CD4-positive, CD25-positive, alpha-beta regulatory T cell (primary cell): Measurements from ENCODE around the gene SOWAHD. TPM values are rescaled to one million over a fixed set of nuclear protein-coding genes. Genes with fewer than 3 reads are reported as not detected.
"Not testable (repeated sequence)": the region's sequence is repeated elsewhere in the genome, so short reads cannot be mapped to it uniquely, and the experiment has no call there.

Experiments
- ATAC-seq, 2 donors: fragments of 150-1000 bp; cut with Tn5 transposase; one replicate each; pipeline ENCODE4 v1.10.0; 2021; ENCODE audit warnings: low read depth in 2 of 2, moderate number of reproducible peaks in 2 of 2, moderate library complexity in 1 of 2
- DNase-seq, 3 donors: peaks; one replicate each; pipeline versions ENCODE4 v3.0.0 to v3.0.0-alpha.2; 2012 to 2022; ENCODE audit warnings: mixed read lengths in 1 of 3
- H3K27ac ChIP-seq: one replicate; pipeline ENCODE4 v1.7.0; 2013; ENCODE audit warnings: mild to moderate bottlenecking, low read length; ENCODE audit not compliant: insufficient read depth, poor library complexity, severe bottlenecking
- H3K27me3 ChIP-seq: one replicate; pipeline ENCODE4 v1.7.0; 2013; ENCODE audit warnings: low read length; ENCODE audit not compliant: control insufficient read depth, insufficient read depth
- H3K36me3 ChIP-seq: one replicate; pipeline ENCODE4 v1.7.0; 2013; ENCODE audit warnings: mild to moderate bottlenecking, low read length, moderate library complexity; ENCODE audit not compliant: control insufficient read depth, insufficient read depth
- H3K4me1 ChIP-seq: 2 replicates; pipeline ENCODE4 v1.7.0; 2013; ENCODE audit warnings: mild to moderate bottlenecking, low read length; ENCODE audit not compliant: insufficient read depth, control insufficient read depth, poor library complexity, severe bottlenecking
- H3K4me3 ChIP-seq: one replicate; pipeline ENCODE4 v1.7.0; 2013; ENCODE audit warnings: low read depth, mild to moderate bottlenecking, low read length, moderate library complexity
- H3K9me3 ChIP-seq, 2 experiments: 1 replicate in 1 of 2; 2 replicates in 1 of 2; pipeline ENCODE4 v1.7.0; 2013; ENCODE audit warnings: low read length in 2 of 2, mild to moderate bottlenecking in 1 of 2, moderate library complexity in 1 of 2; ENCODE audit not compliant: control insufficient read depth in 2 of 2
- H3K27ac Mint-ChIP-seq, 3 donors: one replicate each; pipeline ENCODE4 v1.8.0; 2020 to 2022; ENCODE audit warnings: mild to moderate bottlenecking in 3 of 3, mixed read lengths in 3 of 3, moderate library complexity in 2 of 3
- H3K27me3 Mint-ChIP-seq: one replicate; pipeline ENCODE4 v1.8.0; 2022; ENCODE audit warnings: mild to moderate bottlenecking, mixed read lengths
- H3K36me3 Mint-ChIP-seq: one replicate; pipeline ENCODE4 v1.8.0; 2020; ENCODE audit warnings: mixed read lengths
- H3K4me1 Mint-ChIP-seq, 4 donors: one replicate each; pipeline ENCODE4 v1.8.0; 2020 to 2022; ENCODE audit warnings: mixed read lengths in 4 of 4, mild to moderate bottlenecking in 1 of 4
- H3K4me3 Mint-ChIP-seq, 4 donors: one replicate each; pipeline ENCODE4 v1.8.0; 2020 to 2022; ENCODE audit warnings: mild to moderate bottlenecking in 4 of 4, mixed read lengths in 4 of 4, moderate library complexity in 3 of 4
- H3K9me3 Mint-ChIP-seq, 7 donors: one replicate each; pipeline ENCODE4 v1.8.0; 2020 to 2022; ENCODE audit warnings: mixed read lengths in 7 of 7, mild to moderate bottlenecking in 3 of 7, moderate library complexity in 2 of 7
- polyA plus RNA-seq, 4 donors: library from polyadenylated mRNA; unstranded; fragments of 300-500 nt; fragmentation: Illumina TruSeq; gene quantifications; one replicate each; pipeline ENCODE4 v1.2.3, GENCODE V29; 2021
- total RNA-seq: library from RNA; stranded (reverse); gene quantifications from one replicate; pipeline ENCODE4 v1.2.3, GENCODE V29; 2022

Gene SOWAHD
- total and polyA plus RNA-seq, 5 donors from 2014 or later: 0.38 to 0.52 (median 0.46) TPM; not detected in 1

DNA sequence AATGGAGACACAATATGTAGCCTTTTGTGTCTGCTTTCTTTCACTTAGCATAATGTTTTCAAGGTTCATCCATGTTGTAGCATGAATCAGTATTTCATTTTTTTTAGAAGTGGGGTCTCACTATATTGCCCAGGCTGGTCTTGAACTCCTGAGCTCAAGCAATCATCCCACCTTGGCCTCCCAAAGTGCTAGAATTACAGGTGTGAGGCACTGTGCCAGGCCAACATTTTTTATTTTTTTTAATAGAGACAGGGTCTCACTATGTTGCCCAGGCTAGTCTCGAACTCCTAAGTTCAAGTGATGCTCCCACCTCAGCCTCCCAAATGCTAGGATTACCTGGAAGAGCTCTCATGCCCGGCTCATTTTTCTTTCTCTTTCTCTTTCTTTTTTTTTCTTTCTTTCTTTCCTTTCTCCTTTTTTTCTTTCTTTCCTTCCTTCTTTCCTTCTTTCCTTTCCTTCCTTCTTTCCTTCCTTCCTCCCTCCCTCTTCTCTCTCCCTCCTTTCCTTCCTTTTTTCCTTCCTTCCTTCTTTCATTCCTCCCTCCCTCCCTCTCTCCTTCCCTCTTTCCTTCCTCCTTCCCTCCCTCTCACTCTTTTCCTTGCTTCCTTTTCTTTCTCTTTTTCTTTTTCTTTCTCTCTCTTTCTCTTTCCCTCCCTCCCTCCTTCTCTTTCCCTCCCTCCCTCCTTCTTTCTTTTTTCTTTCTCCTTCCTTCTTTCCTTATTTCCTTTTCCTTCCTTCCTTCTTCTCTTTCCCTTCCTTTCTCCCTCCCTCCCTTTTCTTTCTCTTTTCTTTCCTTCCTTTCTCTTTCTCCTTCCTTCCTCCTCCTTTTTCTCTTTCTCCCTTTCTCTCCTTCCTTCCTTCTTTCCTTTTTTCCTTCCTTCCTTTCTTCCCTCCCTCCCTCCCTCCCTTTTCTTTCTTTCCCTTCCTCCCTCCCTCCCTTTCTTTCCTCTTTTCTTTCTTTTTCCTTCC, 43.1 kb downstream of the SOWAHD start:
- no peaks in the 10 kb centered on the region for H3K27me3 ChIP-seq
- no peaks in the 10 kb centered on the region for H3K27me3 Mint-ChIP-seq
- no peak overlapping the region for H3K4me3 Mint-ChIP-seq
- no peak overlapping the region for H3K27ac ChIP-seq
- no peaks in the 10 kb centered on the region for H3K4me1 ChIP-seq
- no peaks in the 10 kb centered on the region for H3K36me3 ChIP-seq
- H3K4me1 Mint-ChIP-seq: peaks cover 0 to 2% (median 0%) of the 10 kb centered on the region in 4 donors
- ATAC-seq (no peak), DNase-seq (no peak)
- no peaks in the 10 kb centered on the region for H3K9me3 Mint-ChIP-seq
- no peaks in the 10 kb centered on the region for H3K9me3 ChIP-seq
- no peaks in the 10 kb centered on the region for H3K36me3 Mint-ChIP-seq
- no peak overlapping the region for H3K4me3 ChIP-seq
- no peak overlapping the region for H3K27ac Mint-ChIP-seq

DNA sequence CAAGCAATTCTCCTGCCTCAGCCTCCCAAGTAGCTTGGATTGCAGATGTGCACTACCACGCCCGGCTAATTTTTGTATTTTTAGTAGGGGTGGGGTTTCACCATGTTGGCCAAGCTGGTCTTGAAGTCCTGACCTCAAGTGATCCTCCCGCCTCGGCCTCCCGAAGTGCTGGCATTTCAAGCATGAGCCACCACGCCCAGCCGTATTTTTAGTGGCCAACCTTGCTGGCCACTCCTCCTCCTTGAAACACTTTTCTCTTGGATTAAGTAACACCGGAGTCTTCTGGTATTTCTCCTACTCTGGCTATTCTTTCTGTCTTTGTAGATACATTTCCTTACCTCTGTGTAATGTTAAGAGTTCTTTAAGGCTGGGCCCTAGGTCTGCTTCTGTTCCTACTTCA, 44.2 kb downstream of the SOWAHD start:
- H3K4me3 Mint-ChIP-seq: no peak overlapping the region
- ATAC-seq (no peak), DNase-seq (no peak)
- H3K9me3 Mint-ChIP-seq: peaks cover 0 to 2% (median 0%) of the 10 kb centered on the region in 7 donors
- Histone ChIP-seq H3K36me3 (no peaks in the 10 kb centered on the region), H3K4me3 (no peak overlapping the region), H3K4me1 (no peaks in the 10 kb centered on the region), H3K27ac (no peak overlapping the region), H3K9me3 (no peaks in the 10 kb centered on the region), H3K27me3 (no peaks in the 10 kb centered on the region)
- H3K36me3 Mint-ChIP-seq: no peaks in the 10 kb centered on the region
- no peaks in the 10 kb centered on the region for H3K27me3 Mint-ChIP-seq
- H3K4me1 Mint-ChIP-seq: no peaks in the 10 kb centered on the region
- H3K27ac Mint-ChIP-seq: no peak overlapping the region

DNA sequence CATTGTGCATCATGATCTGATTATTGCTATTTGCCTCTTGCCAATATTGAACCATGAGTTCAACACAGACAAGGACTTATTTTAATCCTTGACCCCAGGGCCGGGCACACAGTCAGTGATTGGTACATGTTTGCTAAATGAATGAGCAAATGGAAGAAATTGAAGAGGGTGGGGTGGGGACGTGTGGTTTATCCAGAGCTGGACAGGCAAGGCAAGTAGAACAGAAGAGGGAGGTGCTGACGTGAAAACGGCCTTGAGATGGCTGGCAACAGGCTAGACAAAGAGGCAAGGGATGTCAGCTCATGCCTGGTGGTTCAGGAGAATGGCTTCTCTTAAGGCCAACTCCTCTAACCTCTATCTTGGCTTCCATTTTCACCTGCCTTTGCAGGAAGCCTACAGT, 50.1 kb downstream of the SOWAHD start:
- not testable (repeated sequence) for H3K4me1 ChIP-seq, H3K36me3 Mint-ChIP-seq, H3K4me3 Mint-ChIP-seq, H3K27me3 Mint-ChIP-seq, ATAC-seq, H3K27ac ChIP-seq, H3K9me3 Mint-ChIP-seq, H3K36me3 ChIP-seq, H3K4me1 Mint-ChIP-seq, DNase-seq, H3K27ac Mint-ChIP-seq, H3K4me3 ChIP-seq, H3K9me3 ChIP-seq, H3K27me3 ChIP-seq

DNA sequence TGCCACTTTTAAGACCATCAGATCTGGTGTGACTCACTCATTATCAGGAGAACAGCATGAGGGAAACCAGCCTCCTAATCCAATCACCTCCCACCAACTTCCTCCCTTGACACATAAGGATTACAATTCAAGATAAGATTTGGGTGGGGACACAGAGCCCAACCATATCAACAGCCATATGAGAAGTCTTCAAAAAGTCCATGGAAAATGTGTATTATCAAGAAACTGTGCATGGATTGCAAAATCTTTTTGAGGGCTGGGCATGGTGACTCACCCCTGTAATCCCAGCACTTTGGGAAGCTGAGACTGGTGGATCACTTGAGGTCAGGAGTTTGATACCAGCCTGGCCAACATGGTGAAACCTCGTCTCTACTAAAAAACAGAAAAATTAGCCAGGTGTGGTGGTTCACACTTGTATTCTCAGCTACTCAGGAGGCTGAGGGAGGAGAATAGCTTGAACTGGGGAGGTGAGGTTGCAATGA, 50.8 kb downstream of the SOWAHD start:
- Mint-ChIP-seq H3K27ac (no peak overlapping the region), H3K4me1 (no peaks in the 10 kb centered on the region)

More for the DNA sequence above, 50.8 kb downstream of the SOWAHD start:
- H3K4me1 ChIP-seq: no peaks in the 10 kb centered on the region
- no peaks in the 10 kb centered on the region for H3K27me3 ChIP-seq
- Mint-ChIP-seq H3K27me3 (no peaks in the 10 kb centered on the region), H3K9me3 (peaks cover 0 to 2% (median 0%) of the 10 kb centered on the region in 7 donors), H3K36me3 (no peaks in the 10 kb centered on the region), H3K4me3 (no peak overlapping the region)
- DNase-seq: no peak
- H3K4me3 ChIP-seq: no peak overlapping the region
- H3K27ac ChIP-seq: no peak overlapping the region
- ATAC-seq: no peak
- H3K9me3 ChIP-seq: no peaks in the 10 kb centered on the region
- no peaks in the 10 kb centered on the region for H3K36me3 ChIP-seq

Other genes with a start within 250 kb of the SOWAHD start
- 23.9 TPM for gene STEEP1, start 193.2 kb upstream of the SOWAHD start, total RNA-seq
- 10 to 100 TPM; 11.3 to 15.0 (median 13.3) TPM for gene STEEP1, start 193.2 kb upstream of the SOWAHD start, polyA plus RNA-seq
- 80.1 TPM for gene UBE2A, start 184.0 kb upstream of the SOWAHD start, total RNA-seq
- gene UBE2A, start 184.0 kb upstream of the SOWAHD start, polyA plus RNA-seq: 10 to 100 TPM; 44.6 to 62.9 (median 55.8) TPM
- gene NKRF, start 152.2 kb upstream of the SOWAHD start, total RNA-seq: 14.1 TPM
- gene NKRF, start 152.2 kb upstream of the SOWAHD start, polyA plus RNA-seq: 1 to 10 TPM; 3.4 to 6.9 (median 6.2) TPM
- gene SEPTIN6, start 65.4 kb upstream of the SOWAHD start, total RNA-seq: 290 TPM
- gene SEPTIN6, start 65.4 kb upstream of the SOWAHD start, polyA plus RNA-seq: 100 to 1,000 TPM; 144 to 201 (median 191) TPM
- gene RPL39, start 33.0 kb downstream of the SOWAHD start, total RNA-seq: 2,712 TPM
- gene RPL39, start 33.0 kb downstream of the SOWAHD start, polyA plus RNA-seq: 1,000 to 10,000 TPM; 3,971 to 5,634 (median 4,678) TPM
- gene UPF3B, start 94.4 kb downstream of the SOWAHD start, total RNA-seq: 10.5 TPM
- gene UPF3B, start 94.4 kb downstream of the SOWAHD start, polyA plus RNA-seq: 1 to 10 TPM; 2.9 to 4.8 (median 3.5) TPM
- gene RNF113A, start 113.1 kb downstream of the SOWAHD start, total RNA-seq: 30.7 TPM
- 10 to 100 TPM; 59.0 to 85.8 (median 75.4) TPM for gene RNF113A, start 113.1 kb downstream of the SOWAHD start, polyA plus RNA-seq
- gene NDUFA1, start 113.2 kb downstream of the SOWAHD start, total RNA-seq: 56.6 TPM
- 100 to 1,000 TPM; 306 to 456 (median 332) TPM for gene NDUFA1, start 113.2 kb downstream of the SOWAHD start, polyA plus RNA-seq
- not detected for gene AKAP14, start 137.3 kb downstream of the SOWAHD start, total RNA-seq
- gene AKAP14, start 137.3 kb downstream of the SOWAHD start, polyA plus RNA-seq: not detected
- 13.0 TPM for gene NKAP, start 185.2 kb downstream of the SOWAHD start, total RNA-seq
- 1 to 10 TPM; 2.5 to 3.9 (median 3.7) TPM for gene NKAP, start 185.2 kb downstream of the SOWAHD start, polyA plus RNA-seq